Activated naive CD8-positive, alpha-beta T cell treated with anti-CD3 and anti-CD28 coated beads, Interleukin-2, amount 10 ng/mL, durations not matched to agents 7 days and 5 days (primary cell): ENCODE results near the gene PPM1H. TPM values are rescaled to one million over a fixed set of nuclear protein-coding genes. Genes with fewer than 3 reads are reported as not detected.

Experiments
- ATAC-seq: fragments of 150-1000 bp; cut with Tn5 transposase; one replicate; pipeline ENCODE4 v1.10.0; 2021; ENCODE audit warnings: low read depth, moderate library complexity
- POLR2A ChIA-PET: fragments of 350-600 bp; sonication (Branson Sonifier 250); formaldehyde crosslinking; loops from one replicate; lab custom pipeline; 2021; ENCODE audit warnings: antibody characterized with exemption; lab: Charles Lee
- DNase-seq: peaks from one replicate; pipeline ENCODE4 v3.0.0; 2021
- H3K27ac Mint-ChIP-seq: one replicate; pipeline ENCODE4 v1.8.0; 2022; ENCODE audit warnings: mild to moderate bottlenecking, mixed read lengths
- H3K27me3 Mint-ChIP-seq: one replicate; pipeline ENCODE4 v1.8.0; 2022; ENCODE audit warnings: mild to moderate bottlenecking, moderate library complexity, mixed read lengths
- H3K36me3 Mint-ChIP-seq: one replicate; pipeline ENCODE4 v1.8.0; 2021; ENCODE audit warnings: mild to moderate bottlenecking, mixed read lengths
- H3K4me1 Mint-ChIP-seq: one replicate; pipeline ENCODE4 v1.8.0; 2021; ENCODE audit warnings: mixed read lengths
- H3K4me3 Mint-ChIP-seq: one replicate; pipeline ENCODE4 v1.8.0; 2022; ENCODE audit warnings: mild to moderate bottlenecking, moderate library complexity, mixed read lengths
- H3K9me3 Mint-ChIP-seq: one replicate; pipeline ENCODE4 v1.8.0; 2021; ENCODE audit warnings: mixed read lengths
- total RNA-seq, 2 experiments: library from RNA; stranded (reverse); gene quantifications; one replicate each; pipeline ENCODE4 v1.2.3, GENCODE V29; 2021

PPM1H gene
- total RNA-seq, 2 experiments from 2014 or later, result 0.06 TPM; not detected in 1

GRCh38 chr12:62931477-62931876 lies 3.5 kb downstream of the PPM1H start:
- no peak overlapping the region for H3K27ac Mint-ChIP-seq
- POLR2A ChIA-PET, result no interaction called here
- H3K4me1 Mint-ChIP-seq, result peaks cover 11% of the 10 kb centered on the region
- H3K4me3 Mint-ChIP-seq, result no peak overlapping the region
- H3K9me3 Mint-ChIP-seq, result no peaks in the 10 kb centered on the region
- no peak for DNase-seq
- no peak for ATAC-seq
- H3K36me3 Mint-ChIP-seq, result peaks cover 1% of the 10 kb centered on the region
- peaks cover 64% of the 10 kb centered on the region for H3K27me3 Mint-ChIP-seq

GRCh38 chr12:62930546-62931425 lies 4.2 kb downstream of the PPM1H start:
- no peak overlapping the region for H3K4me3 Mint-ChIP-seq

GRCh38 chr12:62928632-62929031 lies 6.3 kb downstream of the PPM1H start:
- Mint-ChIP-seq H3K27ac (no peak overlapping the region), H3K9me3 (no peaks in the 10 kb centered on the region), H3K4me3 (no peak overlapping the region), H3K36me3 (no peaks in the 10 kb centered on the region), H3K4me1 (peaks cover 5% of the 10 kb centered on the region), H3K27me3 (peaks cover 43% of the 10 kb centered on the region)
- DNase-seq (no peak), ATAC-seq (no peak)
- POLR2A ChIA-PET, result no interaction called here

More at GRCh38 chr12:62930546-62931425, 4.2 kb downstream of the PPM1H start:
- H3K27me3 Mint-ChIP-seq, result peaks cover 57% of the 10 kb centered on the region
- POLR2A ChIA-PET, result no interaction called here
- DNase-seq, result no peak
- H3K9me3 Mint-ChIP-seq, result no peaks in the 10 kb centered on the region
- H3K4me1 Mint-ChIP-seq, result peaks cover 11% of the 10 kb centered on the region
- H3K36me3 Mint-ChIP-seq, result peaks cover 1% of the 10 kb centered on the region
- H3K27ac Mint-ChIP-seq, result no peak overlapping the region
- ATAC-seq, result no peak

DNA sequence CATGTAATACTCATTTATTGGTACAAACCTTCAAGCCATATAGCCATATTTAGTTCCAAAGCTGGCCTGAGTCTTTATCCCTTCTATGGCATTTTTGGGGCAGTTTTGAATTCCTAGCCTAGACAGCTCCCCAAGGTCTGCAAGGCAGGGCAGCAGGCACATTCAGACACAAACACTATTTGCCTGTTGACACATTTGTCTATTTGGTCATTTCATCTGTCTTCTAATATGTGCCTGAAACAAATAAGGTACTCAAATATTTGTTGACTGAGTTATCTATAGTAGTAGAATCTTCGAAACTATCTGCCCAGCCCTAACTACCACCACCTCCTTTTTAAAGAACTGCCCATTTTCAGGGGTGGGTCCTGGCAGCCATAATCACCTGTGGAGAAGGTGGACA lies 9.3 kb downstream of the PPM1H start:
- Mint-ChIP-seq H3K4me3 (no peak overlapping the region), H3K36me3 (no peaks in the 10 kb centered on the region), H3K4me1 (no peaks in the 10 kb centered on the region), H3K27me3 (peaks cover 24% of the 10 kb centered on the region), H3K9me3 (no peaks in the 10 kb centered on the region), H3K27ac (no peak overlapping the region)
- POLR2A ChIA-PET, result no interaction called here
- ATAC-seq, result no peak
- DNase-seq, result no peak

DNA sequence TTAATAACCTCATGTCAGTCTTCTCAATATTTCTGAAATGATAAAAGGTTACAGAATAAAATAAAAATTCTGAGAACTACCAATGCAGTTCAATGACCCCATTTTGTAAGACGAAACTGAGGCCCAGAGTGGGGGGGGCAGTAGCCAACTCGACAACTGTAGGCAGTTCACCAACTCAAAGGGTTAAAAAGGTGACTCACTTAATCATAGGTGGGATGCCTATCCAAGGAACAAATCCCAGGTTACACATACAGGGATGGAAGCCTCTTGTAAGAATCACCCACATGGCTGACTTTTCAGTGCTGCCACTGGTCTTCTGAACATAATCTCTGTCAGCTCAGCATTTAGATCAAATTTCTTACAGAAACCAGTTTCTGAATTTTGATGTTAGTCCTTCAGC lies 10.9 kb downstream of the PPM1H start:
- Mint-ChIP-seq H3K27me3 (peaks cover 14% of the 10 kb centered on the region), H3K27ac (no peak overlapping the region), H3K4me1 (no peaks in the 10 kb centered on the region), H3K9me3 (no peaks in the 10 kb centered on the region), H3K36me3 (no peaks in the 10 kb centered on the region), H3K4me3 (no peak overlapping the region)
- POLR2A ChIA-PET, result no interaction called here
- ATAC-seq, result no peak
- no peak for DNase-seq

DNA sequence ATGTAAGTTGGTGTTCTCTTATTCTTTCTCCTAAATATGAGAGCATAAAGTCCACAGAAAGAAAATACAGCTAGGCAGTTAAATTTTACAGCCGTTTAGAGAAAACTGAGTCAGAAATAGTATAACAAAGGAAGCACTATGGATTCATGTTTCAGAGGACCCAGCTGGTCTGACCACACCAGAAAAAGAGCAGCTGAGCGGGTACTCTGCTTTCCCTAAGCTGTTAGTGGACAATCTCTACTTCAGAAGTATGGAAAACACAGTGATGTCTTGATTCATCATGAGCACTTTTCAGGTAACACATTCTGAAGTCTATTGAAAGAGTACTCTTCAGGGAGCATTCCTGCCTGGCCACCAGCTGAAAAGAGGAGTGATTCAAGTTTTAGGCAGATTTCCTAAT lies 12.4 kb downstream of the PPM1H start:
- peaks cover 15% of the 10 kb centered on the region for H3K27me3 Mint-ChIP-seq
- no peaks in the 10 kb centered on the region for H3K36me3 Mint-ChIP-seq
- DNase-seq (no peak), ATAC-seq (no peak)
- POLR2A ChIA-PET, result no interaction called here
- no peak overlapping the region for H3K4me3 Mint-ChIP-seq
- no peak overlapping the region for H3K27ac Mint-ChIP-seq
- H3K4me1 Mint-ChIP-seq, result no peaks in the 10 kb centered on the region
- H3K9me3 Mint-ChIP-seq, result no peaks in the 10 kb centered on the region

DNA sequence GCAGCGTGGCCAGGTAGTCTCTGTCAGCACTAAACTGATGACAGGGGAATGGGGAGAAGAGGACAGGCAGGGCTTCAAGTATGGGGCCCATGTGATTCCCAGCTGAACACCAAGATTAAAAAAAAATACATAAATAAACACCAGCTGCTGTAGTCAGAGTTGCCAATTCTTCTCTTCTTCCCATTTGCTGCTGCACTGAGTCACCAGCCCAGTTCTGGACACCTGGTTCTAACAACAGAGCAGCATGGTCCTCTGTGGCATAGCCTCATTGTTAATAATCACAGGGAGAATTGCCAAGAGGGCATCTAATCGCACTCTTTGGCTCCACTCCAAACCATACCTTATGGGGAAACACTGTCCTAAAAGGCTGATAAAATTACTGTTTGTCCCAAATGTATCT lies 15.1 kb downstream of the PPM1H start:
- H3K36me3 Mint-ChIP-seq, result no peaks in the 10 kb centered on the region
- H3K4me1 Mint-ChIP-seq, result no peaks in the 10 kb centered on the region
- no peak for DNase-seq
- POLR2A ChIA-PET, result no interaction called here
- H3K27ac Mint-ChIP-seq, result no peak overlapping the region
- peaks cover 24% of the 10 kb centered on the region for H3K27me3 Mint-ChIP-seq
- no peak overlapping the region for H3K4me3 Mint-ChIP-seq
- no peak for ATAC-seq
- H3K9me3 Mint-ChIP-seq, result no peaks in the 10 kb centered on the region

DNA sequence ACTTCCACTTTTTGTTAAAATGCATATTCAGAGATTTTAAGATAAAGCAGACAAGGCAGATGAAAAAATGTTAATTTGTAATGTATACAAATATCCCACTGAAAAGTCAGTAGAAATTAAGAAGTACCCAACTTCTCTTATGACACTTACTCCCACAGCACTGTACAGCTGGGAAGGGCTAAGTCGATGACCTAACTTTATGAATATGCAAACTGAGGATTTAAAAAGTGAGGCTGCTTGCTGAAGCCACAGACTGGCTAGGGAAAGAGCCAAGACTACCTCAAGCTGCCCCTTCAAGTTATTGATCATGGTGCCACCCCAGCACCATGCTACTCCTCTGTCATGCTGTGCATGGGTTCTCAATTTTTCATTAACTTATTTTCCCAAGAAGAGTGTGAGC lies 17.0 kb downstream of the PPM1H start:
- DNase-seq (no peak), ATAC-seq (no peak)
- no peak overlapping the region for H3K4me3 Mint-ChIP-seq
- peaks cover 25% of the 10 kb centered on the region for H3K27me3 Mint-ChIP-seq
- no peaks in the 10 kb centered on the region for H3K4me1 Mint-ChIP-seq
- POLR2A ChIA-PET, result no interaction called here
- H3K36me3 Mint-ChIP-seq, result no peaks in the 10 kb centered on the region
- H3K27ac Mint-ChIP-seq, result no peak overlapping the region
- H3K9me3 Mint-ChIP-seq, result no peaks in the 10 kb centered on the region

GRCh38 chr12:62916632-62917425 lies 18.1 kb downstream of the PPM1H start:
- no peak overlapping the region for H3K27ac Mint-ChIP-seq
- no peaks in the 10 kb centered on the region for H3K36me3 Mint-ChIP-seq
- no peak for ATAC-seq
- peaks cover 27% of the 10 kb centered on the region for H3K27me3 Mint-ChIP-seq
- no peaks in the 10 kb centered on the region for H3K9me3 Mint-ChIP-seq
- H3K4me1 Mint-ChIP-seq, result no peaks in the 10 kb centered on the region
- no peak for DNase-seq
- H3K4me3 Mint-ChIP-seq, result no peak overlapping the region
- POLR2A ChIA-PET, result no interaction called here

GRCh38 chr12:62915204-62915529 lies 19.8 kb downstream of the PPM1H start:
- DNase-seq (no peak), ATAC-seq (no peak)
- Mint-ChIP-seq H3K4me1 (no peaks in the 10 kb centered on the region), H3K9me3 (no peaks in the 10 kb centered on the region), H3K27me3 (peaks cover 29% of the 10 kb centered on the region), H3K27ac (no peak overlapping the region), H3K36me3 (no peaks in the 10 kb centered on the region), H3K4me3 (no peak overlapping the region)
- POLR2A ChIA-PET, result no interaction called here

GRCh38 chr12:62914443-62915203 lies 20.3 kb downstream of the PPM1H start:
- ATAC-seq, result no peak
- H3K36me3 Mint-ChIP-seq, result no peaks in the 10 kb centered on the region

GRCh38 chr12:62913380-62913779 lies 21.6 kb downstream of the PPM1H start:
- POLR2A ChIA-PET, result no interaction called here
- H3K4me1 Mint-ChIP-seq, result no peaks in the 10 kb centered on the region
- ATAC-seq (no peak), DNase-seq (no peak)
- H3K9me3 Mint-ChIP-seq, result no peaks in the 10 kb centered on the region
- no peaks in the 10 kb centered on the region for H3K36me3 Mint-ChIP-seq
- H3K27me3 Mint-ChIP-seq, result peaks cover 31% of the 10 kb centered on the region
- no peak overlapping the region for H3K4me3 Mint-ChIP-seq
- H3K27ac Mint-ChIP-seq, result no peak overlapping the region

More at GRCh38 chr12:62914443-62915203, 20.3 kb downstream of the PPM1H start:
- Mint-ChIP-seq H3K4me1 (no peaks in the 10 kb centered on the region), H3K27ac (no peak overlapping the region), H3K9me3 (no peaks in the 10 kb centered on the region), H3K27me3 (peaks cover 32% of the 10 kb centered on the region), H3K4me3 (no peak overlapping the region)
- POLR2A ChIA-PET, result no interaction called here
- DNase-seq, result no peak

GRCh38 chr12:62912644-62913043 lies 22.3 kb downstream of the PPM1H start:
- no peak overlapping the region for H3K27ac Mint-ChIP-seq
- POLR2A ChIA-PET, result no interaction called here
- no peak overlapping the region for H3K4me3 Mint-ChIP-seq
- H3K4me1 Mint-ChIP-seq, result no peaks in the 10 kb centered on the region
- no peaks in the 10 kb centered on the region for H3K36me3 Mint-ChIP-seq
- peaks cover 26% of the 10 kb centered on the region for H3K27me3 Mint-ChIP-seq
- no peaks in the 10 kb centered on the region for H3K9me3 Mint-ChIP-seq
- ATAC-seq (no peak), DNase-seq (no peak)
